H1 (cell line): ENCODE measurements around the gene GPC1. TPM values are rescaled to one million over a fixed set of nuclear protein-coding genes. Genes with fewer than 3 reads are reported as not detected.

ENCODE experiments used
- NANOG ChIP-seq: IDR thresholded peaks from 2 replicates; pipeline ENCODE4 v1.6.1; 2011; ENCODE audit warnings: low read length, low read depth, mild to moderate bottlenecking, inconsistent platforms; ENCODE audit not compliant: insufficient read depth, poor library complexity, severe bottlenecking
- RAD21 ChIP-seq, 2 experiments: IDR thresholded peaks in 1 of 2; conservative IDR thresholded peaks in 1 of 2; 2 replicates each; pipeline ENCODE4 v1.6.1; 2011; ENCODE audit warnings: low read depth in 2 of 2, low read length in 2 of 2, improper control_type of control experiment in 1 of 2, inconsistent platforms in 1 of 2, mild to moderate bottlenecking in 1 of 2, moderate library complexity in 1 of 2
- polyA plus RNA-seq, 7 experiments: library from polyadenylated mRNA; depleted of rRNA in 3 of 7; stranded (reverse) in 5 of 7; unstranded in 2 of 7; fragments of >200 nt in 5 of 7; fragments of 200-250 nt in 2 of 7; gene quantifications; 1 replicate in 5 of 7; 2 replicates in 1 of 7; 4 replicates in 1 of 7; pipeline versions ENCODE4 v1.2.1 to v1.2.3, GENCODE V29; 2011 to 2013; ENCODE audit warnings: missing spikeins in 2 of 7, mixed read lengths in 2 of 7
- total RNA-seq: library from RNA; stranded (reverse); fragmentation: NEBNext Ultra II Directional; extraction: Animal tissue kit (Norgen Biotek cat#: 25700); gene quantifications from 2 replicates; pipeline ENCODE4 v1.2.1, GENCODE V29; 2021

Gene GPC1
- total and polyA plus RNA-seq, 2 of the 8 experiments (the other 6 are each of a cell fraction or from before 2014, with no cell fraction given) = 21.9 to 28.3 TPM

DNA sequence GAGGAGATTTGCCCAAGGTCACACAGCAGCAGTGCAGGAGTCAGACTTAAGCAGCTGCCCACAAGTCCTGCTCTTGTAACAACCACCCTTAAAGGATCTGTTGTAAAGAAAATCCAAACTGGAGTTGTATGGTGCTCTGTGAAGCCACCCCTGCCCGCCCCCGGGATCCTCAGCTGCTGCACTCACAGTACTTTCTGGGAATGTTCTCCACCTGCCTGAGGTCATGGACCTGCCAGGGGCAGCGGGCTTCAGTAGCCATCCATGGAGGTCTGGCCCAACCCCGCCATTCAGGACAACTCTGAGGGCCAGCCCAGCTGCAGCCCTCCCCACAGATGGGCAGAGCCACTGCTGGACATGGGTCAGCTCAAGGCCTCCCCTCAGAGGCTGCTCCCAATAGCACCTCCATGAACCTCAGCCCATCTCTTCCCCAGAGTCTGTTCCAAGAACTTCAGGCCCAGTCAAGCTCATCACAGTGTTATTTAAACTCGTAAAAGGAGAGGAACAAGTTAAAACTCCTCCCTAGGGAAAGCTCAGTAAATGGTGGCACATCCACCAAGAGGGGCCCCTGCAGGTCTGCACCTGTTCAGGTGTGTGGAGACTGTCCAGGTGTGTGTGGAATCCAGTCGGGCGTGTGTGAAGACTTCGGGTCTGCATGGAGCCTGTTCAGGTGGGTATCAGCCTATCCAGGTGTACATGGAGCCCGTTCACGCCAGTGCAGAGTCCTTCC, 39.4 kb upstream of the GPC1 start (continued):
- TF ChIP-seq NANOG (no peak), RAD21 (IDR thresholded peaks at IDR 0.05 in 1 of 2, conservative IDR thresholded peaks at IDR 0.05 in 1 of 2; ENCODE audit: low read depth in 2 of 2, low read length in 2 of 2) (no peak)
